GM19328 (cell line): ENCODE data around the gene PCSK2.

Experiments used
- ATAC-seq: cut with Tn5 transposase; IDR thresholded peaks from one replicate; pipeline ENCODE4 v1.9.1; 2021; ENCODE audit warnings: mild to moderate bottlenecking, moderate library complexity; ENCODE audit not compliant: unreplicated experiment

PCSK2 gene

GRCh38 chr20:17327185-17328148 is 100.6 kb downstream of the PCSK2 start:
- no peak for ATAC-seq

GRCh38 chr20:17334932-17335331 is 108.1 kb downstream of the PCSK2 start:
- ATAC-seq: no peak

- no peak for ATAC-seq
Measured at GRCh38 chr20:17339000-17339399, 112.2 kb downstream of the PCSK2 start.

- no peak for ATAC-seq
Measured at GRCh38 chr20:17343091-17343490, 116.3 kb downstream of the PCSK2 start.

GRCh38 chr20:17343656-17344452 is 117.0 kb downstream of the PCSK2 start:
- no peak for ATAC-seq

- no peak for ATAC-seq
Measured at GRCh38 chr20:17344790-17345189, 118.0 kb downstream of the PCSK2 start.

- no peak for ATAC-seq
Measured at GRCh38 chr20:17345321-17345720, 118.5 kb downstream of the PCSK2 start.

GRCh38 chr20:17350321-17350720 is 123.5 kb downstream of the PCSK2 start:
- no peak for ATAC-seq

- ATAC-seq: no peak
Measured at GRCh38 chr20:17357238-17357637, 130.4 kb downstream of the PCSK2 start.

GRCh38 chr20:17358854-17359253 is 132.0 kb downstream of the PCSK2 start:
- no peak for ATAC-seq

- no peak for ATAC-seq
Measured at GRCh38 chr20:17364681-17365080, 137.8 kb downstream of the PCSK2 start.

GRCh38 chr20:17365831-17366230 is 139.0 kb downstream of the PCSK2 start:
- ATAC-seq: no peak

GRCh38 chr20:17369506-17369905 is 142.7 kb downstream of the PCSK2 start:
- no peak for ATAC-seq

GRCh38 chr20:17372806-17373440 is 146.1 kb downstream of the PCSK2 start:
- ATAC-seq: no peak

- ATAC-seq: no peak
Measured at GRCh38 chr20:17374086-17374485, 147.2 kb downstream of the PCSK2 start.

GRCh38 chr20:17376031-17376430 is 149.2 kb downstream of the PCSK2 start:
- no peak for ATAC-seq

GRCh38 chr20:17377231-17377630 is 150.4 kb downstream of the PCSK2 start:
- ATAC-seq: no peak

- ATAC-seq: no peak
Measured at GRCh38 chr20:17379651-17380050, 152.8 kb downstream of the PCSK2 start.

- ATAC-seq: no peak
Measured at GRCh38 chr20:17380801-17381200, 154.0 kb downstream of the PCSK2 start.

- no peak for ATAC-seq
Measured at GRCh38 chr20:17381724-17382123, 154.9 kb downstream of the PCSK2 start.

GRCh38 chr20:17385798-17386197 is 159.0 kb downstream of the PCSK2 start:
- ATAC-seq: no peak
